Measurements from ENCODE around the gene BRMS1L. TPM values are rescaled to one million over a fixed set of nuclear protein-coding genes. Genes with fewer than 3 reads are reported as not detected.

BRMS1L gene
- total and polyA plus RNA-seq, 9 of the 15 experiments (the other 6 are each of a cell fraction or from before 2014, with no cell fraction given): 1.2 to 4.7 (median 3.3) TPM

DNA sequence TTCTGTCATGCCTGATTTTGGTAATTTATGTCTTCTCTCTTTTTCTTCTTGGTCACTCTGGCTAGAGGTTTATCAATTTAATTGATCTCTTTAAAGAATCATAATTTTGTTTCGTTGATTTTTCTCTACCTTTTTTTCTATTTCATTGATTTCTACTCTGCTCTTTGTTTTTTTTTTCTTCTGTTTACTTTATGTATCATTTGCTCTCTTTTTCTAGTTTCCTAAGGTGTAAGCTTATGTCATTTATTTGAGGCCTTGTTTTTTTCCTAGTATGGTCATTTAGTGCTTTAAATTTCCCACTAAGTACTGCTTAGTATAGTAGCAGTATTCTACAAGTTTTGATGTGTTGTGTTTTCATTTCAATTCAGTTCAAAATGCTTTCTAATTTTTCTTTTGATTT lies 89.6 kb downstream of the BRMS1L start (continued):
- no peak for TF ChIP-seq PHTF2 (CRISPR knock-in tag; IDR thresholded peaks at IDR 0.05)
- no peak for TF ChIP-seq ZNF695 (CRISPR knock-in tag; IDR thresholded peaks at IDR 0.05)
- TF ChIP-seq CCAR2 (IDR thresholded peaks at IDR 0.05; ENCODE audit: low read depth, low read length): no peak
- TF ChIP-seq DACH1 (IDR thresholded peaks at IDR 0.05; ENCODE audit: partially characterized antibody): no peak
- no peak for TF ChIP-seq GABPB2 (CRISPR knock-in tag; conservative IDR thresholded peaks at IDR 0.05)
- TF ChIP-seq ZNF282 (CRISPR knock-in tag; IDR thresholded peaks at IDR 0.05): no peak
- TF ChIP-seq NRF1 (conservative IDR thresholded peaks at IDR 0.05 in 1 of 2, IDR thresholded peaks at IDR 0.05 in 1 of 2): no peak
- no peak for TF ChIP-seq MYBL2 (IDR thresholded peaks at IDR 0.05; ENCODE audit: low read depth)
- TF ChIP-seq MYBL2 (CRISPR knock-in tag; IDR thresholded peaks at IDR 0.05; ENCODE audit: borderline replicate concordance): no peak
- TF ChIP-seq ERF (CRISPR knock-in tag; IDR thresholded peaks at IDR 0.05): no peak

Other genes starting within 250 kb of the BRMS1L start
- 5.9 and 6.2 TPM in 2 replicates for gene RALGAPA1, start 17.0 kb upstream of the BRMS1L start, total RNA-seq (2014; rRNA removed)
- gene RALGAPA1, start 17.0 kb upstream of the BRMS1L start, total RNA-seq (2014; rRNA removed; fragmentation: Illumina TruSeq; extraction: Trizol): 14.6 and 15.5 TPM in 2 replicates
- gene RALGAPA1, start 17.0 kb upstream of the BRMS1L start, total RNA-seq (2015; rRNA removed; fragmentation: Illumina TruSeq; extraction: Trizol): 13.3 and 16.3 TPM in 2 replicates
- gene RALGAPA1, start 17.0 kb upstream of the BRMS1L start, total RNA-seq (2021): 14.0 and 14.7 TPM in 2 replicates
- 3.9 and 5.8 TPM in 2 replicates for gene RALGAPA1, start 17.0 kb upstream of the BRMS1L start, polyA plus RNA-seq (2011; rRNA removed)
- 7.1 and 9.2 TPM in 2 replicates for gene RALGAPA1, start 17.0 kb upstream of the BRMS1L start, polyA plus RNA-seq (2014; fragmentation: Illumina TruSeq; extraction: Trizol)
- 1 to 10 TPM; 2.5 to 3.4 TPM for gene RALGAPA1, start 17.0 kb upstream of the BRMS1L start, polyA plus RNA-seq (2014; fragmentation: Nextera tagmentation; extraction: Ambion mirVana)
- 4.7 and 6.2 TPM in 2 replicates for gene RALGAPA1, start 17.0 kb upstream of the BRMS1L start, polyA plus RNA-seq (2014; rRNA removed)

Measured in K562 (cell line).